ENCODE data around the gene SNX18. TPM values are rescaled to one million over a fixed set of nuclear protein-coding genes. Genes with fewer than 3 reads are reported as not detected.

SNX18 gene
- total and polyA plus RNA-seq, 2 of the 8 experiments (the other 6 are each of a cell fraction or from before 2014, with no cell fraction given) = 5.8 to 17.7 TPM

- no peak for TF ChIP-seq ASH2L (IDR thresholded peaks at IDR 0.05; ENCODE audit: low read length)
Observed at GRCh38 chr5:54577528-54577927, 60.0 kb downstream of the SNX18 start (continued).

All from H1 (cell line).